Glomerular endothelial cell (primary cell): ENCODE measurements around the gene SLC25A42. TPM values are rescaled to one million over a fixed set of nuclear protein-coding genes. Genes with fewer than 3 reads are reported as not detected.
"Not testable (repeated sequence)": the region's sequence is repeated elsewhere in the genome, so short reads cannot be mapped to it uniquely, and the experiment has no call there.

Experiments used
- DNase-seq: peaks from one replicate; pipeline ENCODE4 v3.0.0-alpha.2; 2011; ENCODE audit warnings: low read depth, low spot score; ENCODE audit errors: extremely low read depth
- total RNA-seq: library from RNA; depleted of rRNA; stranded (reverse); fragments of >200 nt; gene quantifications from 2 replicates; pipeline ENCODE4 v1.2.3, GENCODE V29; 2015

SLC25A42 gene
- total RNA-seq, 1 donor from 2014 or later, result 6.8 TPM

- DNase-seq, result no peak
Measured at GRCh38 chr19:19131989-19132388, 68.2 kb downstream of the SLC25A42 start.

- no peak for DNase-seq
Measured at GRCh38 chr19:19132912-19133311, 69.1 kb downstream of the SLC25A42 start.

DNA sequence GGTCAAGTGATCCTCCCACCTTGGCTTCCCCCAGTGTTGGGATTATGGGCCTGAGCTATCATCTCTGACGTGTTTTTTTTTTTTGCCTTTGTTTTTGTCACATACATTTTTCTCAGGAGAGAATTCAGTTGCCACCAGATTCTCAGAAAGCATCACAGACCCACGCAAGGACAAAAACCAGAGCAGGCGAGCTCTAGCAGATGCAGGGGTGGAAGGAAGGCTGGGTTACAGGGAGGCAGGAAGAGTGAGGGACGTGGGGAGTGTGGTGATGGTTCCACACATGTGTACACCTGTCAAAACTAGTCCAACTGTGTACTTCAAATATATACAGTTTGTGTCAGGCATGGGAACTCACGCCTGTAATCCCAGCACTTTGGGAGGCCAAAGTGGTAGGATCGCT lies 70.2 kb downstream of the SLC25A42 start:
- DNase-seq, result no peak

GRCh38 chr19:19134687-19135158 lies 70.9 kb downstream of the SLC25A42 start:
- DNase-seq, result no peak

GRCh38 chr19:19135713-19136112 lies 71.9 kb downstream of the SLC25A42 start:
- not testable (repeated sequence) for DNase-seq

- no peak for DNase-seq
Measured at GRCh38 chr19:19137556-19138108, 73.8 kb downstream of the SLC25A42 start.

DNA sequence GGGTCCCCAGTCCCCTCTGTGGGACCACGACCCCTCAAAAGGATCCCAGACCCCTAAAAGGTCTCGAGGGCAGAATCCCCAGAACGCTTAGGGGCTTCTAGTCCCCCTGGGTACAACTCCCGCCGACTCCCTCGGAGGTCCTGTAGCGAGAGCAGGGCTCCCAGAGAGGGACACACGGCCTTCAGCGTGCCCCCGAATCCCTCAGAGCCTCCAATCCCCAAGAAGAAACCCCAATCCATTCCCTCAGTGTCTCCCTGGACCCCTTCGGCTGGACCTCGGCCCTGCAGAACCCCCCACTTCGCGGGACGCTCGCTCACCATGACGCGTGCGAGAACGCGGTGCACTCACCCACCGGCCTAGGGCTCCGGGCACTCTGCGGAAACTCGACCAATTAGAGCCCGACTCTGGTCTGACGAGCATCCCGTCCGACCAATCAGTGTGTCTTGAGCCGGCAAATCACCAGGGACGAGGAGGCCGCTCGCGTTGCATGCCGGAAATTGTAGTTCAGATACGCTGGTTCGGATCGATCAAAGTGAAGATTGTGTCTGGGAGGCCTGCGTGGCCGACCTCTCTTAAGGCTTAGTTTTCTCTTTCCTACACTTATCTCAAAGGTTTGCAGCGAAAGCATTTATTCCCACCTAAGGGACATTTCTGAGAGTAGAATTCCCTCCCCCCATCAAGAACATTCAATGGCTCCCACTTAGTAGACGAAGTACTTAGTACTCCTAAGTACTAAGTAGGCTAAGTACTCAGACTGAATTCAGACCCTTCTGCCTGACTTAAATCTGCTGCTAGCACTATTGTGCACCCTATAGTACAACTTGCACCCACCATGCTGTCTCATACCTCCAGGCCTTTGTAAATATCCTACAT lies 74.6 kb downstream of the SLC25A42 start, which contains the start of gene TMEM161A:
TSS of gene TMEM161A (minus strand) at position 370 of the 873 bp plus-strand sequence. CDS start at position 320, 50 bp downstream.
- DNase-seq, result peak; percentile 92

GRCh38 chr19:19139876-19140229 lies 76.1 kb downstream of the SLC25A42 start:
- DNase-seq, result no peak

GRCh38 chr19:19140476-19140875 lies 76.7 kb downstream of the SLC25A42 start:
- no peak for DNase-seq

GRCh38 chr19:19142347-19142746 lies 78.6 kb downstream of the SLC25A42 start:
- no peak for DNase-seq

- DNase-seq, result no peak
Measured at GRCh38 chr19:19145281-19145680, 81.5 kb downstream of the SLC25A42 start.

- no peak for DNase-seq
Measured at GRCh38 chr19:19145684-19146608, 82.2 kb downstream of the SLC25A42 start.

GRCh38 chr19:19146865-19147264 lies 83.1 kb downstream of the SLC25A42 start:
- no peak for DNase-seq

DNA sequence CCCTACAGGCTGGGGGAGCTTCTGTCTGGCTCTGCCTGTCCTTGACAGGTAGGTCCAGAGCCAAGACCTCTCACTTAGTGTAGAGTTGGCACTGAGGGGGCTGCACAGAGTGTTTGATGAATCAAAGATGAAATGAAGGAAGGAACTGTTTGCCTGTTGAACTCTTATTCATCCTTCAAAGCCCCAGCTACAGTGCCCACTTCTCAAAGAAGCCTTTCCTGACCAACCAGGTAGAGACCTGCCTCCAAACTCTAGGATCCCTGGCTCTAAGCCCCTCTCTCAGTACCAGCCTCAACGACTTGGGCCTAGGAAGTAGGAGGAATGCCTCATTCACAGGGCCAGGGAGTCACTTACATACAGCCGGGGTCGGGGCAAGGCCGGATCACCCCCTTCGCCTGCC lies 83.5 kb downstream of the SLC25A42 start:
- DNase-seq, result no peak

- DNase-seq, result not testable (repeated sequence)
Measured at GRCh38 chr19:19148504-19148903, 84.7 kb downstream of the SLC25A42 start.

- DNase-seq, result no peak
Measured at GRCh38 chr19:19149435-19149834, 85.6 kb downstream of the SLC25A42 start.

DNA sequence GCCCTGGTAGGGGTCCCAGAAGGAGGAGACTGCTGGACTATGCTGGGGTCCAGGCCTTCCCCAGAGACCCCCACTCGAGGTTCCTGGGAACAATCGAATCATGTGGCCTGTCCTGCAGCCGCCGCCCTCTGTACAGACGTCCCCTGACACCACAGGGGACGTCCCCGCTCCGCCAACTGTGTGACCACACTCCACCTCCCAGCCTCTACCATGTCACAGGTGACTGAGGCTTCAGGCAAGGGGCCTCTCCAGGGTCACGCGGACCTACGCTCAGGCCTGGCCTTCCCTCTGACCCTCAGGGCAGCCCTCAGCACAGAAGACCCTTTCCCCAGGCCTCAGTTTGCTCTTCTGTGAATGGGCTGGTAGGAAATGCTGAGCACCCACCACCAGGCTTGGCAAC lies 87.6 kb downstream of the SLC25A42 start:
- DNase-seq, result no peak

GRCh38 chr19:19152668-19153384 lies 89.0 kb downstream of the SLC25A42 start:
- no peak for DNase-seq

DNA sequence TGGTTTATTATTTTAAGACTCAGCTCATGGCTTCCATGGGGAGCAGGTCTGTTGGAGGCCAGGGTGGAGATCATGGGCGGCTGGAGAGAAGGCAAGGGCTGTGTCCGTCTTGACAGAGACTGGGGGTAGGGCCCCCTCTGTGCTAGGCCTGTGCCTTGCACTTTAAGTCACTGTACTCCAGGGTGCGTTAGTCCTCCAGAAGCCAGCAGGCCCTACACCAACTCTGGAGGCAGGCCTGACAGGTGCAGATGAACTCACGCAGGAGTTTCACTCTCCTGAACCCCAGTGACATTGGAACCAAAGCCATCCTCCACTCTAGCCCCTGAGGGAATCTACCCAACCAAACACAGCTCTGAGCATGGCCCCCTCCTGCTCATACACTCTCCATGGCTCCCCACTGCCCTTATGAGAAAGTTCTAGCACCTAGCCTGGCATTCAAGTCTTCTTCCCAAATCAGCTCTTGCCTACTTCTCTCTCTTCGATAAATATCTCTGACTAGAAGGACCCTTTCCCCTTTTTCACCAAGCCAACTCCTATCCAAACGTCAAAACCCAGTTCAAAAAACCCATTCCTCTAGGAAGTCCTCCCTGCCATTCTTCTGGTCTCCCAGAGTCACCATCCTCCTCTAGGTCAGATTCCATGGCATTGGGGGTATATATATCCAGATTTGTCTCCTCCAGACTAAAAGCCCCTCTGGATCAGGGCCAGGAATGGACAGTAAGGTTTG lies 91.1 kb downstream of the SLC25A42 start:
- no peak for DNase-seq
